ENCODE measurements around the gene LPP.

The LPP gene

GRCh38 chr3:188135271-188135670 lies 18.7 kb upstream of the LPP start:
- DNase-seq (ENCODE audit: low read depth), result no peak

- DNase-seq (ENCODE audit: low read depth), result no peak
Measured at GRCh38 chr3:188137051-188137450, 16.9 kb upstream of the LPP start.

GRCh38 chr3:188139466-188139865 lies 14.5 kb upstream of the LPP start:
- DNase-seq (ENCODE audit: low read depth), result no peak

- DNase-seq (ENCODE audit: low read depth), result no peak
Measured at GRCh38 chr3:188146219-188146618, 7.7 kb upstream of the LPP start.

- DNase-seq (ENCODE audit: low read depth), result no peak
Measured at GRCh38 chr3:188147782-188148181, 6.2 kb upstream of the LPP start.

GRCh38 chr3:188148318-188148717 lies 5.6 kb upstream of the LPP start:
- no peak for DNase-seq (ENCODE audit: low read depth)

GRCh38 chr3:188149587-188149986 lies 4.4 kb upstream of the LPP start:
- DNase-seq (ENCODE audit: low read depth), result no peak

GRCh38 chr3:188150982-188151381 lies 3.0 kb upstream of the LPP start:
- no peak for DNase-seq (ENCODE audit: low read depth)

- no peak for DNase-seq (ENCODE audit: low read depth)
Measured at GRCh38 chr3:188151438-188151837, 2.5 kb upstream of the LPP start.

- DNase-seq (ENCODE audit: low read depth), result no peak
Measured at GRCh38 chr3:188152660-188153436, 1.1 kb upstream of the LPP start.

- peak; percentile 82 for DNase-seq (ENCODE audit: low read depth)
Measured at GRCh38 chr3:188153437-188154013, 432 bp upstream of the LPP start.

- DNase-seq (ENCODE audit: low read depth), result no peak
Measured at GRCh38 chr3:188154809-188155574, 1.0 kb downstream of the LPP start.

GRCh38 chr3:188156056-188156455 lies 2.1 kb downstream of the LPP start:
- no peak for DNase-seq (ENCODE audit: low read depth)

- no peak for DNase-seq (ENCODE audit: low read depth)
Measured at GRCh38 chr3:188157407-188157806, 3.5 kb downstream of the LPP start.

GRCh38 chr3:188157971-188158370 lies 4.0 kb downstream of the LPP start:
- DNase-seq (ENCODE audit: low read depth), result no peak

GRCh38 chr3:188158731-188159310 lies 4.9 kb downstream of the LPP start:
- DNase-seq (ENCODE audit: low read depth), result no peak

GRCh38 chr3:188160751-188161150 lies 6.8 kb downstream of the LPP start:
- no peak for DNase-seq (ENCODE audit: low read depth)

GRCh38 chr3:188164248-188164687 lies 10.3 kb downstream of the LPP start:
- DNase-seq (ENCODE audit: low read depth), result no peak

- no peak for DNase-seq (ENCODE audit: low read depth)
Measured at GRCh38 chr3:188165596-188165995, 11.6 kb downstream of the LPP start.

GRCh38 chr3:188166441-188166840 lies 12.5 kb downstream of the LPP start:
- no peak for DNase-seq (ENCODE audit: low read depth)

GRCh38 chr3:188168186-188168585 lies 14.2 kb downstream of the LPP start:
- DNase-seq (ENCODE audit: low read depth), result no peak

- no peak for DNase-seq (ENCODE audit: low read depth)
Measured at GRCh38 chr3:188168648-188169047, 14.7 kb downstream of the LPP start.
